ENCODE measurements around the gene CYTH2. TPM values are rescaled to one million over a fixed set of nuclear protein-coding genes. Genes with fewer than 3 reads are reported as not detected.

Gene CYTH2
- total and polyA plus RNA-seq, 9 of the 15 experiments (the other 6 are each of a cell fraction or from before 2014, with no cell fraction given), result 1.8 to 45.2 (median 23.8) TPM

DNA sequence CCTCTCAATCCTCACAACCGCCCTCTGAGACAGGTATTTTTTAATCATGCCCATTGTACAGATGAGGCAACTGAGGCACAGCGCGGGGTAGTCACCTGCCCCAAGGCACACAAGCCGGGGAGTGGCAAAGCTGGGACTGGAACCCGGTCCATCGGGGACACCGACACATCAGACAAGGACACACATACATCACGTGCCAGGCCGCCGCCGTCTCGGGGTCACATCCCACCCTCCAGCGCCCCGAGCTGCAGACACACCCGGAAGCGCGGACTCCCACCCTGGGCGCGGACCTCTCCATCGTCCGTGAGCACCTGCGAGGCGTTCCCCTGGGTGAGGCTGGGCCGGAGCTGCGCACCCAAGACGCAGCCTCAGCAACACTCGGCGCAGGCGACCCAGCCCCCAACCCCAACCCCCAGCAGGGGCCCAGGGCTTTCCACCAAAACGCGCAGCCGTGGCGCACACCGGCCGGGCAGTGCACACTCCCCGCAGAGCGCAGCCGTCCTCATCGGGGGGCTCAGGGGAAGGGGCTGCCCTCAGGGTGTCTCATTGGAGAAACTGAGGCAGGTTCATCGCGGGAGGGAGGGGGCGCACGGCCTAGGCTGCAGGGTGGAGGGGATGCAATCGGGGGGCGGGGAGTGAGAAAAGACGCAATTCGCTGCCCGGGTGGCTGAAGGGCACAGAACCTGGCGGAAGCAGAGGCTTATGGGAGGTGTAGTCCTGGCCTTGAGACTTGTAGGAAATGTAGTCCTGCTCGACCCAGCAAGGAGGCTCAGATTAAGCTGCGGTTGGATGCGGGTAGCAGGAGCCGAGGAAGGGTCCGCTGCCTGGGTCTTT lies 44.3 kb downstream of the CYTH2 start (continued):
- TF ChIP-seq, protein P1, sequence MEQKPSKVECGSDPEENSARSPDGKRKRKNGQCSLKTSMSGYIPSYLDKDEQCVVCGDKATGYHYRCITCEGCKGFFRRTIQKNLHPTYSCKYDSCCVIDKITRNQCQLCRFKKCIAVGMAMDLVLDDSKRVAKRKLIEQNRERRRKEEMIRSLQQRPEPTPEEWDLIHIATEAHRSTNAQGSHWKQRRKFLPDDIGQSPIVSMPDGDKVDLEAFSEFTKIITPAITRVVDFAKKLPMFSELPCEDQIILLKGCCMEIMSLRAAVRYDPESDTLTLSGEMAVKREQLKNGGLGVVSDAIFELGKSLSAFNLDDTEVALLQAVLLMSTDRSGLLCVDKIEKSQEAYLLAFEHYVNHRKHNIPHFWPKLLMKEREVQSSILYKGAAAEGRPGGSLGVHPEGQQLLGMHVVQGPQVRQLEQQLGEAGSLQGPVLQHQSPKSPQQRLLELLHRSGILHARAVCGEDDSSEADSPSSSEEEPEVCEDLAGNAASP (IDR thresholded peaks at IDR 0.05), result no peak
- TF ChIP-seq, protein P2, sequence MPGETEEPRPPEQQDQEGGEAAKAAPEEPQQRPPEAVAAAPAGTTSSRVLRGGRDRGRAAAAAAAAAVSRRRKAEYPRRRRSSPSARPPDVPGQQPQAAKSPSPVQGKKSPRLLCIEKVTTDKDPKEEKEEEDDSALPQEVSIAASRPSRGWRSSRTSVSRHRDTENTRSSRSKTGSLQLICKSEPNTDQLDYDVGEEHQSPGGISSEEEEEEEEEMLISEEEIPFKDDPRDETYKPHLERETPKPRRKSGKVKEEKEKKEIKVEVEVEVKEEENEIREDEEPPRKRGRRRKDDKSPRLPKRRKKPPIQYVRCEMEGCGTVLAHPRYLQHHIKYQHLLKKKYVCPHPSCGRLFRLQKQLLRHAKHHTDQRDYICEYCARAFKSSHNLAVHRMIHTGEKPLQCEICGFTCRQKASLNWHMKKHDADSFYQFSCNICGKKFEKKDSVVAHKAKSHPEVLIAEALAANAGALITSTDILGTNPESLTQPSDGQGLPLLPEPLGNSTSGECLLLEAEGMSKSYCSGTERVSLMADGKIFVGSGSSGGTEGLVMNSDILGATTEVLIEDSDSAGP (CRISPR knock-in tag; IDR thresholded peaks at IDR 0.05), result no peak
- no peak for TF ChIP-seq ASH1L (IDR thresholded peaks at IDR 0.05; ENCODE audit: borderline replicate concordance, low read depth, partially characterized antibody)
- TF ChIP-seq PHF21A (IDR thresholded peaks at IDR 0.05; ENCODE audit: borderline replicate concordance, low read depth), result no peak
- TF ChIP-seq TCF3 (CRISPR knock-in tag; IDR thresholded peaks at IDR 0.05), result no peak
- peak in 1 of 2 experiments; percentile 53; a peak in 1 of 4 replicates for TF ChIP-seq MAZ (CRISPR knock-in tag; conservative IDR thresholded peaks at IDR 0.05 in 1 of 2, IDR thresholded peaks at IDR 0.05 in 1 of 2)
- TF ChIP-seq SUPT5H (IDR thresholded peaks at IDR 0.05), result no peak
- peak; percentile 38; the same call in 1 of the 2 replicates for TF ChIP-seq PHF8 (IDR thresholded peaks at IDR 0.05; ENCODE audit: borderline replicate concordance, low read length)
- no peak for TF ChIP-seq CCAR2 (IDR thresholded peaks at IDR 0.05; ENCODE audit: low read depth, low read length)
- TF ChIP-seq CHD1 (IDR thresholded peaks at IDR 0.05; ENCODE audit: low read length), result no peak
- TF ChIP-seq KHSRP (IDR thresholded peaks at IDR 0.05), result no peak
- TF ChIP-seq, protein P3, sequence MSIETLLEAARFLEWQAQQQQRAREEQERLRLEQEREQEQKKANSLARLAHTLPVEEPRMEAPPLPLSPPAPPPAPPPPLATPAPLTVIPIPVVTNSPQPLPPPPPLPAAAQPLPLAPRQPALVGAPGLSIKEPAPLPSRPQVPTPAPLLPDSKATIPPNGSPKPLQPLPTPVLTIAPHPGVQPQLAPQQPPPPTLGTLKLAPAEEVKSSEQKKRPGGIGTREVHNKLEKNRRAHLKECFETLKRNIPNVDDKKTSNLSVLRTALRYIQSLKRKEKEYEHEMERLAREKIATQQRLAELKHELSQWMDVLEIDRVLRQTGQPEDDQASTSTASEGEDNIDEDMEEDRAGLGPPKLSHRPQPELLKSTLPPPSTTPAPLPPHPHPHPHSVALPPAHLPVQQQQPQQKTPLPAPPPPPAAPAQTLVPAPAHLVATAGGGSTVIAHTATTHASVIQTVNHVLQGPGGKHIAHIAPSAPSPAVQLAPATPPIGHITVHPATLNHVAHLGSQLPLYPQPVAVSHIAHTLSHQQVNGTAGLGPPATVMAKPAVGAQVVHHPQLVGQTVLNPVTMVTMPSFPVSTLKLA (conservative IDR thresholded peaks at IDR 0.05), result no peak
- TF ChIP-seq GATAD2A (IDR thresholded peaks at IDR 0.05), result 0 out of 2 replicates have a peak, but pooled peaks have one; percentile 30
- peak; percentile 85 to 87 for TF ChIP-seq NRF1 (conservative IDR thresholded peaks at IDR 0.05 in 1 of 2, IDR thresholded peaks at IDR 0.05 in 1 of 2)
- TF ChIP-seq SREBF1 (IDR thresholded peaks at IDR 0.05; ENCODE audit: borderline replicate concordance, low read depth, low read length), result no peak
- TF ChIP-seq, protein P4, sequence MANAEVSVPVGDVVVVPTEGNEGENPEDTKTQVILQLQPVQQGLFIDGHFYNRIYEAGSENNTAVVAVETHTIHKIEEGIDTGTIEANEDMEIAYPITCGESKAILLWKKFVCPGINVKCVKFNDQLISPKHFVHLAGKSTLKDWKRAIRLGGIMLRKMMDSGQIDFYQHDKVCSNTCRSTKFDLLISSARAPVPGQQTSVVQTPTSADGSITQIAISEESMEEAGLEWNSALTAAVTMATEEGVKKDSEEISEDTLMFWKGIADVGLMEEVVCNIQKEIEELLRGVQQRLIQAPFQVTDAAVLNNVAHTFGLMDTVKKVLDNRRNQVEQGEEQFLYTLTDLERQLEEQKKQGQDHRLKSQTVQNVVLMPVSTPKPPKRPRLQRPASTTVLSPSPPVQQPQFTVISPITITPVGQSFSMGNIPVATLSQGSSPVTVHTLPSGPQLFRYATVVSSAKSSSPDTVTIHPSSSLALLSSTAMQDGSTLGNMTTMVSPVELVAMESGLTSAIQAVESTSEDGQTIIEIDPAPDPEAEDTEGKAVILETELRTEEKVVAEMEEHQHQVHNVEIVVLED (CRISPR knock-in tag; IDR thresholded peaks at IDR 0.05), result no peak
- TF ChIP-seq KDM1A (IDR thresholded peaks at IDR 0.05), result peak; percentile 76 to 82
- TF ChIP-seq BRD4 (IDR thresholded peaks at IDR 0.05), result no peak
- no peak for TF ChIP-seq ZKSCAN8 (CRISPR knock-in tag; IDR thresholded peaks at IDR 0.05)
- no peak for TF ChIP-seq HDAC3 (IDR thresholded peaks at IDR 0.05; ENCODE audit: borderline replicate concordance, partially characterized antibody)

Measured in K562 (cell line).